Transverse colon (tissue), 4 donors: ENCODE results near the gene RRAD.

ENCODE experiments used
- EP300 ChIP-seq: sonication (generic); formaldehyde crosslinking; IDR thresholded peaks from one replicate; pipeline ENCODE4 v1.6.1; 2017; ENCODE audit warnings: antibody characterized with exemption, low read depth
- POLR2AphosphoS5 ChIP-seq, 3 donors: sonication (generic); formaldehyde crosslinking; IDR thresholded peaks; one replicate each; pipeline ENCODE4 v1.6.1; 2016; ENCODE audit warnings: antibody characterized with exemption in 3 of 3
- TF ChIP-seq, protein P1 (sequence below), 5 experiments: fragments of 200-600 bp in 3 of 5; fragments of 450-650 bp in 2 of 5; sonication (generic) in 3 of 5; IDR thresholded peaks; 1 replicate in 2 of 5; 2 replicates in 3 of 5; pipeline ENCODE4 v1.5.1; 2016 to 2017; ENCODE audit warnings: antibody characterized with exemption in 5 of 5, inconsistent platforms in 3 of 5, mild to moderate bottlenecking in 2 of 5, moderate library complexity in 1 of 5

DNA sequence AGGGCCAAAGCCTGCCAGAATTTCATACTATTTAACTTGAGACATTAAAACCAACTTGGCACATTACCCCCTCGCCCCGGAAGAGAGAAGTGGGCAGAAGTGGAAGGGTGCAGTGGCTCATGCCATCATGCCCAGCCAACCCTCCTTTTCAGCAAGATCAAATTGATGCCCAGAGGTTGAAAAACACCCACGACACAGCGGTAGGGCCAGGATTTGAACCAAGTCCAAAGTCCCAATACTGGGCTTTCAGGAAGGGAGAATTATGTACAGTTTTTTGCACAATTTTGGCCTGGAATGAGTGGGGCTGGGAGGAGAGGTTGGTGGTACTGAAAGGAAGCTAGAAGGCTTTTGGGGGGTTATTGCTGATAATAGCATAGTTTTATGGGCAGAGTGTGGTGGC is 34.0 kb downstream of the RRAD start:
- TF ChIP-seq POLR2AphosphoS5 (IDR thresholded peaks at IDR 0.05): no peak
- TF ChIP-seq, protein P1, sequence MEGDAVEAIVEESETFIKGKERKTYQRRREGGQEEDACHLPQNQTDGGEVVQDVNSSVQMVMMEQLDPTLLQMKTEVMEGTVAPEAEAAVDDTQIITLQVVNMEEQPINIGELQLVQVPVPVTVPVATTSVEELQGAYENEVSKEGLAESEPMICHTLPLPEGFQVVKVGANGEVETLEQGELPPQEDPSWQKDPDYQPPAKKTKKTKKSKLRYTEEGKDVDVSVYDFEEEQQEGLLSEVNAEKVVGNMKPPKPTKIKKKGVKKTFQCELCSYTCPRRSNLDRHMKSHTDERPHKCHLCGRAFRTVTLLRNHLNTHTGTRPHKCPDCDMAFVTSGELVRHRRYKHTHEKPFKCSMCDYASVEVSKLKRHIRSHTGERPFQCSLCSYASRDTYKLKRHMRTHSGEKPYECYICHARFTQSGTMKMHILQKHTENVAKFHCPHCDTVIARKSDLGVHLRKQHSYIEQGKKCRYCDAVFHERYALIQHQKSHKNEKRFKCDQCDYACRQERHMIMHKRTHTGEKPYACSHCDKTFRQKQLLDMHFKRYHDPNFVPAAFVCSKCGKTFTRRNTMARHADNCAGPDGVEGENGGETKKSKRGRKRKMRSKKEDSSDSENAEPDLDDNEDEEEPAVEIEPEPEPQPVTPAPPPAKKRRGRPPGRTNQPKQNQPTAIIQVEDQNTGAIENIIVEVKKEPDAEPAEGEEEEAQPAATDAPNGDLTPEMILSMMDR (IDR thresholded peaks at IDR 0.05): no peak
- TF ChIP-seq EP300: no peak
